Lung (tissue), 12 donors: ENCODE results near the gene S100A8. TPM values are rescaled to one million over a fixed set of nuclear protein-coding genes. Genes with fewer than 3 reads are reported as not detected.

Experiments used
- ATAC-seq: fragments of 200-7000 bp; cut with Tn5 transposase; one replicate; pipeline ENCODE4 v1.9.1; 2020; ENCODE audit warnings: moderate number of reproducible peaks; ENCODE audit not compliant: insufficient read depth, low FRiP score
- DNase-seq, 3 donors: peaks; one replicate each; pipeline ENCODE4 v3.0.0-alpha.2; 2013 to 2017
- H3K27ac ChIP-seq, 2 donors: one replicate each; pipeline ENCODE4 v1.5.1; 2013; ENCODE audit warnings: mild to moderate bottlenecking in 2 of 2, moderate library complexity in 2 of 2, control low read depth in 1 of 2, inconsistent platforms in 1 of 2, low read depth in 1 of 2, low read length in 1 of 2
- H3K27me3 ChIP-seq, 3 donors: one replicate each; pipeline ENCODE4 v1.5.1; 2013; ENCODE audit warnings: low read length in 2 of 3; ENCODE audit not compliant: control insufficient read depth in 3 of 3, insufficient read depth in 3 of 3
- H3K36me3 ChIP-seq, 4 donors: one replicate each; pipeline ENCODE4 v1.5.1; 2013; ENCODE audit warnings: low read length in 4 of 4, mild to moderate bottlenecking in 1 of 4, moderate library complexity in 1 of 4; ENCODE audit not compliant: control insufficient read depth in 4 of 4, insufficient read depth in 4 of 4
- H3K4me1 ChIP-seq, 5 donors: one replicate each; pipeline ENCODE4 v1.5.1; 2013; ENCODE audit warnings: low read length in 5 of 5, mild to moderate bottlenecking in 2 of 5, moderate library complexity in 1 of 5; ENCODE audit not compliant: control insufficient read depth in 5 of 5, insufficient read depth in 5 of 5
- H3K4me3 ChIP-seq: one replicate; pipeline ENCODE4 v1.5.1; 2013; ENCODE audit warnings: mild to moderate bottlenecking, control low read depth, moderate library complexity
- H3K9ac ChIP-seq, 2 donors: one replicate each; pipeline ENCODE4 v1.5.1; 2013; ENCODE audit warnings: low read length in 2 of 2, control low read depth in 1 of 2; ENCODE audit not compliant: insufficient read depth in 1 of 2
- H3K9me3 ChIP-seq, 4 donors: one replicate each; pipeline ENCODE4 v1.5.1; 2013; ENCODE audit warnings: low read length in 3 of 4, mild to moderate bottlenecking in 1 of 4, moderate library complexity in 1 of 4; ENCODE audit not compliant: control insufficient read depth in 4 of 4, insufficient read depth in 3 of 4
- WGBS, 2 donors: extraction: QIAGEN DNeasy Blood & Tissue Kit; methylation state at CpG; one replicate each; pipeline ENCODE4 v1.1.7; 2013; 5-methylcytosine and 5-hydroxymethylcytosine counted together
- polyA plus RNA-seq, 2 donors: library from polyadenylated mRNA; stranded (reverse); fragments of 200-250 nt; gene quantifications; one replicate each; pipeline ENCODE4 v1.2.1, GENCODE V29; 2013
- total RNA-seq, 2 donors: library from RNA; depleted of rRNA in 1 of 2; stranded (reverse); fragments of >200 nt in 1 of 2; gene quantifications; one replicate each; pipeline ENCODE4 v1.2.1, GENCODE V29; 2014 to 2021
- TF ChIP-seq, protein P1 (sequence below): IDR thresholded peaks from 2 replicates; pipeline ENCODE4 v1.5.1; 2012; ENCODE audit warnings: mild to moderate bottlenecking; ENCODE audit errors: control extremely low read depth, extremely low read depth
- donor health status: control.
- donor health status: control.
- donor health status: Bipolar disorder and iron deficiency.
- donor health status: healthy.
- donor health status: DM: yes; HTN: yes; CAD: no.

Gene S100A8
- total and polyA plus RNA-seq, 4 donors = 69.8 to 6,695 (median 589) TPM

GRCh38 chr1:153437236-153437635, 46.4 kb upstream of the S100A8 start:
- Histone ChIP-seq H3K9me3 (peaks cover 0 to 8% (median 0%) of the 10 kb centered on the region in 4 donors), H3K9ac (no peak overlapping the region), H3K4me1 (no peaks in the 10 kb centered on the region), H3K27me3 (no peaks in the 10 kb centered on the region), H3K4me3 (no peak overlapping the region), H3K27ac (no peak overlapping the region), H3K36me3 (no peaks in the 10 kb centered on the region)
- TF ChIP-seq, protein P1, sequence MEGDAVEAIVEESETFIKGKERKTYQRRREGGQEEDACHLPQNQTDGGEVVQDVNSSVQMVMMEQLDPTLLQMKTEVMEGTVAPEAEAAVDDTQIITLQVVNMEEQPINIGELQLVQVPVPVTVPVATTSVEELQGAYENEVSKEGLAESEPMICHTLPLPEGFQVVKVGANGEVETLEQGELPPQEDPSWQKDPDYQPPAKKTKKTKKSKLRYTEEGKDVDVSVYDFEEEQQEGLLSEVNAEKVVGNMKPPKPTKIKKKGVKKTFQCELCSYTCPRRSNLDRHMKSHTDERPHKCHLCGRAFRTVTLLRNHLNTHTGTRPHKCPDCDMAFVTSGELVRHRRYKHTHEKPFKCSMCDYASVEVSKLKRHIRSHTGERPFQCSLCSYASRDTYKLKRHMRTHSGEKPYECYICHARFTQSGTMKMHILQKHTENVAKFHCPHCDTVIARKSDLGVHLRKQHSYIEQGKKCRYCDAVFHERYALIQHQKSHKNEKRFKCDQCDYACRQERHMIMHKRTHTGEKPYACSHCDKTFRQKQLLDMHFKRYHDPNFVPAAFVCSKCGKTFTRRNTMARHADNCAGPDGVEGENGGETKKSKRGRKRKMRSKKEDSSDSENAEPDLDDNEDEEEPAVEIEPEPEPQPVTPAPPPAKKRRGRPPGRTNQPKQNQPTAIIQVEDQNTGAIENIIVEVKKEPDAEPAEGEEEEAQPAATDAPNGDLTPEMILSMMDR = no peak
- 90 to 100% methylated on average over 4 of the region's 4 CpGs for WGBS, 2 donors
- DNase-seq (no peak), ATAC-seq (no peak)

GRCh38 chr1:153434746-153435455, 44.0 kb upstream of the S100A8 start:
- H3K27me3 ChIP-seq = no peaks in the 10 kb centered on the region
- WGBS, 2 donors = 77 to 89% methylated on average over 11 of the region's 11 CpGs
- H3K36me3 ChIP-seq = no peaks in the 10 kb centered on the region
- DNase-seq (no peak), ATAC-seq (no peak)
- H3K9me3 ChIP-seq = peaks cover 0 to 10% (median 0%) of the 10 kb centered on the region in 4 donors
- H3K27ac ChIP-seq = no peak overlapping the region
- no peak overlapping the region for H3K9ac ChIP-seq
- H3K4me1 ChIP-seq = no peaks in the 10 kb centered on the region
- H3K4me3 ChIP-seq = no peak overlapping the region
- TF ChIP-seq, protein P1 = no peak

- WGBS, 2 donors = 70 to 80% methylated on average over 9 of the region's 9 CpGs
- H3K27ac ChIP-seq = no peak overlapping the region
- no peaks in the 10 kb centered on the region for H3K36me3 ChIP-seq
- H3K4me3 ChIP-seq = no peak overlapping the region
- H3K27me3 ChIP-seq = no peaks in the 10 kb centered on the region
- H3K9me3 ChIP-seq = peaks cover 0 to 8% (median 0%) of the 10 kb centered on the region in 4 donors
- no peak for ATAC-seq
- DNase-seq = no peak
- TF ChIP-seq, protein P1 = no peak
- no peak overlapping the region for H3K9ac ChIP-seq
- H3K4me1 ChIP-seq = no peaks in the 10 kb centered on the region
Observed at GRCh38 chr1:153432874-153433681, 42.2 kb upstream of the S100A8 start.
